GM12878 (cell line): ENCODE data around the gene MDC1. TPM values are rescaled to one million over a fixed set of nuclear protein-coding genes. Genes with fewer than 3 reads are reported as not detected.

Experiments used
- CEBPZ ChIP-seq: fragments of 150-350 bp; IDR thresholded peaks from 2 replicates; pipeline ENCODE4 v1.6.1; 2016; ENCODE audit warnings: low read depth, low read length
- FOS ChIP-seq: IDR thresholded peaks from 3 replicates; pipeline ENCODE4 v1.6.1; 2011; ENCODE audit warnings: borderline replicate concordance; ENCODE audit not compliant: insufficient read length; ENCODE audit errors: extremely low read depth
- IKZF2 ChIP-seq, 2 experiments: fragments of 450-650 bp; IDR thresholded peaks; 2 replicates each; pipeline ENCODE4 v1.6.1; 2017; ENCODE audit warnings: mild to moderate bottlenecking in 2 of 2, moderate library complexity in 2 of 2
- IRF5 ChIP-seq: fragments of 450-650 bp; IDR thresholded peaks from 2 replicates; pipeline ENCODE4 v1.6.1; 2017; ENCODE audit warnings: borderline replicate concordance
- JUNB ChIP-seq: IDR thresholded peaks from 2 replicates; pipeline ENCODE4 v1.6.1; 2016; ENCODE audit warnings: antibody characterized with exemption, mild to moderate bottlenecking
- MYB ChIP-seq: fragments of 150-350 bp; IDR thresholded peaks from 2 replicates; pipeline ENCODE4 v1.6.1; 2014; ENCODE audit warnings: mild to moderate bottlenecking, low read depth, low read length, borderline replicate concordance
- NBN ChIP-seq: fragments of 450-650 bp; IDR thresholded peaks from 2 replicates; pipeline ENCODE4 v1.6.1; 2016
- NR2C1 ChIP-seq: fragments of 450-650 bp; IDR thresholded peaks from 2 replicates; pipeline ENCODE4 v1.6.1; 2017; ENCODE audit warnings: antibody characterized with exemption, mild to moderate bottlenecking, moderate library complexity
- PAX5 ChIP-seq: IDR thresholded peaks from 2 replicates; pipeline ENCODE4 v1.6.1; 2011; ENCODE audit warnings: low read depth, low read length, borderline replicate concordance
- RCOR1 ChIP-seq: conservative IDR thresholded peaks from 2 replicates; pipeline ENCODE4 v1.6.1; 2012; ENCODE audit warnings: low read depth, low read length, improper control_type of control experiment
- SP1 ChIP-seq: IDR thresholded peaks from one replicate; pipeline ENCODE4 v1.6.1; 2011; ENCODE audit warnings: low read depth, low read length
- SPI1 ChIP-seq: IDR thresholded peaks from 2 replicates; pipeline ENCODE4 v1.6.1; 2011; ENCODE audit warnings: low read depth, mild to moderate bottlenecking, low read length, moderate library complexity, borderline replicate concordance; ENCODE audit not compliant: insufficient read depth
- SREBF1 ChIP-seq: IDR thresholded peaks from 2 replicates; pipeline ENCODE4 v1.6.1; 2012; ENCODE audit warnings: mild to moderate bottlenecking, low read length
- TCF12 ChIP-seq: IDR thresholded peaks from 2 replicates; pipeline ENCODE4 v1.6.1; 2011; ENCODE audit warnings: low read depth, mild to moderate bottlenecking, low read length
- TCF3 ChIP-seq: IDR thresholded peaks from 2 replicates; pipeline ENCODE4 v1.6.1; 2012; ENCODE audit warnings: low read depth, mild to moderate bottlenecking, low read length, borderline replicate concordance; ENCODE audit not compliant: insufficient read depth
- TCF7 ChIP-seq: IDR thresholded peaks from 2 replicates; pipeline ENCODE4 v1.6.1; 2014; ENCODE audit warnings: antibody characterized with exemption, borderline replicate concordance
- ZBTB4 ChIP-seq: fragments of 450-650 bp; formaldehyde crosslinking; IDR thresholded peaks from 2 replicates; pipeline ENCODE4 v1.4.0; 2022; ENCODE audit warnings: mild to moderate bottlenecking, moderate library complexity
- ZZZ3 ChIP-seq: IDR thresholded peaks from 2 replicates; pipeline ENCODE4 v1.6.1; 2011; ENCODE audit warnings: low read depth; ENCODE audit not compliant: control insufficient read depth, insufficient read length
- polyA plus RNA-seq, 11 experiments: library from polyadenylated mRNA; depleted of rRNA in 4 of 11; unstranded in 6 of 11; stranded (reverse) in 5 of 11; fragments of >200 nt; fragmentation: Nextera tagmentation in 4 of 11; fragmentation: Illumina TruSeq in 1 of 11; extraction: Ambion mirVana in 4 of 11; extraction: Trizol in 1 of 11; gene quantifications; 1 replicate in 1 of 11; 2 replicates in 10 of 11; pipeline versions ENCODE4 v1.2.1 to v1.2.3, GENCODE V29; 2011 to 2016; ENCODE audit warnings: inconsistent platforms in 2 of 11, missing spikeins in 2 of 11, low read depth in 1 of 11
- total RNA-seq, 4 experiments: library from RNA; depleted of rRNA in 3 of 4; stranded (reverse); fragments of >200 nt in 3 of 4; fragmentation: Illumina TruSeq in 1 of 4; extraction: Trizol in 1 of 4; gene quantifications; 2 replicates each; pipeline versions ENCODE4 v1.2.1 to v1.2.3, GENCODE V29; 2013 to 2021

MDC1 gene
- total and polyA plus RNA-seq, 10 of the 15 experiments (the other 5 are each of a cell fraction or from before 2014, with no cell fraction given), result 5.1 to 62.5 (median 22.4) TPM

GRCh38 chr6:30719791-30720737 is 3.0 kb upstream of the MDC1 start, which contains the start of gene TUBB (continued):
- no peak for TF ChIP-seq IRF5
- no peak for TF ChIP-seq RCOR1
- TF ChIP-seq JUNB, result no peak
- no peak for TF ChIP-seq NR2C1
- no peak for TF ChIP-seq FOS
- 0 out of 2 replicates have a peak, but pooled peaks have one; percentile 40 for TF ChIP-seq TCF7
- TF ChIP-seq IKZF2 (IDR thresholded peaks at IDR 0.05), result peak; percentile 19 to 53; a peak in 1 of 4 replicates
- TF ChIP-seq PAX5, result no peak
- TF ChIP-seq SP1, result peak; percentile 84
- TF ChIP-seq TCF3, result 0 out of 2 replicates have a peak, but pooled peaks have one; percentile 30
- no peak for TF ChIP-seq ZBTB4
- no peak for TF ChIP-seq MYB
- TF ChIP-seq NBN, result no peak
- peak; percentile 56; the same call in 1 of the 2 replicates for TF ChIP-seq TCF12
- TF ChIP-seq SPI1, result no peak
- no peak for TF ChIP-seq ZZZ3
- no peak for TF ChIP-seq CEBPZ
- TF ChIP-seq SREBF1, result 0 out of 2 replicates have a peak, but pooled peaks have one; percentile 46
